Fibroblast of pulmonary artery (primary cell): Measurements from ENCODE around the gene HSPB1.
"Not testable (repeated sequence)": the region's sequence is repeated elsewhere in the genome, so short reads cannot be mapped to it uniquely, and the experiment has no call there.

Source experiments
- DNase-seq: peaks from one replicate; pipeline ENCODE4 v3.0.0-alpha.2; 2010; ENCODE audit warnings: low read depth
- H3K4me3 ChIP-seq: replicated peaks from 2 replicates; pipeline ENCODE4 v1.5.1; 2011; ENCODE audit warnings: low read depth, mild to moderate bottlenecking, control low read depth, low read length, moderate library complexity
- TF ChIP-seq, protein P1 (sequence below): IDR thresholded peaks from 2 replicates; pipeline ENCODE4 v1.5.1; 2011; ENCODE audit warnings: mild to moderate bottlenecking, control low read depth, low read length, inconsistent platforms; ENCODE audit errors: missing control alignments

Gene HSPB1

DNA sequence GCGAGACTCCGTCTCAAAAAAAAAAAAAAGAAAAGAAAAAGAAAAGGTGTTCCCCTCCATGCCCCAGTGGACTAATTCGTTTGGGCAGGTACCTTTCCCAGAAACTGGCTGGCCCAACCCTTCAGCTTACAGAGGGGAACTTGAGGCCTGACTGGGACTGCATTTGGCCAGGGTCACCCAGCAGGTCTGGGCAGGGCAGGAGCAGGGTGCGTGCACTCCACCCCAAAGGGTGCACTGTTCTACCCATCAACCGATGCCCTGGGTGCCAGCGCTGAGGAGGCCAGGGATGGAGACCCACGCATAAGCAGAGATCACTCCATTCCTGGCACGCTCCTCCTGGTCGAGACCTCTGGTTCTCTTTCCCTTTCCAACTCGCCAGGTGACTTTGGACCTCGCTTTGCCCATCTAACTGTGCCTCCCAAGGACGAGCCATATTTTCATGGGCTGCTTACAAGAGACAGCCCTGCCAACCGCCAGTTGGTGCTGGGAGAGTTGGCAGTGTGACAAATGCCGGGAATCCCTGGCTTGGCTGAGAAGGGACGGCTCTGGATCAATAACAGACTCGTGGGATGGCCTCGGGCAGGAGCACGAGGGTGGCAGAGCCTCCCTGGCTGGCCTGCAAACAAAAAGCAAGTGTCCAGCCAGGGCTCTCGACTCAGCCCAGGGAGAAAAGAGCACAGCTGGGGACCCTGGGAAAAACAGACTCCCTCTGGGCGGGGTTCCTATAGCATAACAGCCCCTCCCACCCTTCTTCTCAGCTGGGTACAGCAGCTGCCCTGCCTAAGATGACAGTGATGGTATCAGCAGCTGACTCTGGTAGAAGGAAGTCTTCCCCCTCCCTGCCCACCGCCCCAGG is 7.9 kb downstream of the HSPB1 start:
- no peak overlapping the region for H3K4me3 ChIP-seq
- TF ChIP-seq, protein P1, sequence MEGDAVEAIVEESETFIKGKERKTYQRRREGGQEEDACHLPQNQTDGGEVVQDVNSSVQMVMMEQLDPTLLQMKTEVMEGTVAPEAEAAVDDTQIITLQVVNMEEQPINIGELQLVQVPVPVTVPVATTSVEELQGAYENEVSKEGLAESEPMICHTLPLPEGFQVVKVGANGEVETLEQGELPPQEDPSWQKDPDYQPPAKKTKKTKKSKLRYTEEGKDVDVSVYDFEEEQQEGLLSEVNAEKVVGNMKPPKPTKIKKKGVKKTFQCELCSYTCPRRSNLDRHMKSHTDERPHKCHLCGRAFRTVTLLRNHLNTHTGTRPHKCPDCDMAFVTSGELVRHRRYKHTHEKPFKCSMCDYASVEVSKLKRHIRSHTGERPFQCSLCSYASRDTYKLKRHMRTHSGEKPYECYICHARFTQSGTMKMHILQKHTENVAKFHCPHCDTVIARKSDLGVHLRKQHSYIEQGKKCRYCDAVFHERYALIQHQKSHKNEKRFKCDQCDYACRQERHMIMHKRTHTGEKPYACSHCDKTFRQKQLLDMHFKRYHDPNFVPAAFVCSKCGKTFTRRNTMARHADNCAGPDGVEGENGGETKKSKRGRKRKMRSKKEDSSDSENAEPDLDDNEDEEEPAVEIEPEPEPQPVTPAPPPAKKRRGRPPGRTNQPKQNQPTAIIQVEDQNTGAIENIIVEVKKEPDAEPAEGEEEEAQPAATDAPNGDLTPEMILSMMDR: no peak

DNA sequence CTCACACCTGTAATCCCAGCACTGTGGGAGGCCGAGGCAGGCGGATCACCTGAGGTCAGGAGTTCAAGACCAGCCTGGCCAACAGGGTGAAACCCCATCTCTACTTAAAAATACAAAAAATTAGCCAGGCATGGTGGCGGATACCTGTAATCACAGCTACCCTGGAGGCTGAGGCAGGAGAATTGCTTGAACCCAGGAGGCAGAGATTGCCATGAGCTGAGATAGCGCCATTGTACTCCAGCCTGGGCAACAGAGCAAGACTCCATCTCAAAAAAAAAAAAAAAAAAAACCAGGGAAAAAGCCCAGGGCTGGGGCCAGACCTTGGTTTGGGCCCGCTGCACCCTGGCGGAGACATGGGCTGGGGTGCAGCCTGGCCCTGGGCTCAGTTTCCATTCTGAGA is 9.4 kb downstream of the HSPB1 start:
- H3K4me3 ChIP-seq, DNase-seq: not testable (repeated sequence)

More for the DNA sequence above, 7.9 kb downstream of the HSPB1 start:
- no peak for DNase-seq

DNA sequence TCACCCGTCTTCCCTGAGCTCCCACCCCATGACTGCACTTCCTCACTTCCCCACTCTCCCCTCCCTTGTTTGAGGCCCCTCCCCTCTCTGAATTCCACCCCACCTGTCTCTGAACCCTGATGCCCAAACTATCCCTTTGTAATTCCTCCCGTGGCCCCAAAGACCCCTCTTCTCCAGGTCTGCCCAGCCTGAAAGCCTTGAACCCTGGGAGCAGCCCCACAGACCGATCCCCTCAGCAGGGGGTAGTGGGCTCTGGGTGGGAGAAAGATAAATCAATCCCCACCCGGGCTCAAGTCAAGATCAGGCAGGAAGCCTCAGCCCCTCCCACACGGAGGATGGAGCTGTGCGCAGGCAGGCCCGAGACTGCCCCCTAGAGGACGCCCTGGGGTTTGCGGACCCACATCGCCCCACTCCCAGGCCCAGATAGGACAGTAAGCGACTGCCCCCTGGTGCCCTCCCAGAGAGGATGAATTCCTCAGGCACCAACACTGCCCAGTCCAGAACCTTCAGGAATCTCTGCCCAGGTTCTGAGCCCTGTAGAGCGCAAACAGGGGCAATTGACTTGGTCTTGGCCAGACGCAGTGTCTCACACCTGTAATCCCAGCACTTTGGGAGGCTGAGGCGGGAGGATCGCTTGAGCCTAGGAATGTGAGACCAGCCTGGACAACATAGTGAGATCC is 11.7 kb downstream of the HSPB1 start:
- TF ChIP-seq, protein P1: no peak
- DNase-seq: peak; percentile 95

DNA sequence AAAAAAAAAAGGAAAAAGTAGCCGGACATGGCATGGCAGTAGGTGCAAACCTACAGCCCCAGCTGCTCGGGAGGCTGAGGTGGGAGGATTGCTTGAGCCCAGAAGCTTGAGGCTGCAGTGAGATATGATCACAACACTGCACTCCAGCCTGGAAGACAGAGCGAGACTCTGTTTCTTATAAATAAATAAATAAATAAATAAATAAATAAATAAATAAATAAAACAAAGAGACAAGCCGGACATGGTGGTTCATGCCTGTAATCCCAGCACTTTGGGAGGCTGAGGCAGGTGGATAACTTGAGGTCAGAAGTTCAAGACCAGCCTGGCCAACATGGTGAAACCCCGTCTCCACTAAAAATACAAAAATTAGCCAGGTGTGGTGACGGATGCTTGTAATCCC is 12.3 kb downstream of the HSPB1 start:
- not testable (repeated sequence) for H3K4me3 ChIP-seq, DNase-seq

More for the DNA sequence above, 11.7 kb downstream of the HSPB1 start:
- H3K4me3 ChIP-seq: no peak overlapping the region

DNA sequence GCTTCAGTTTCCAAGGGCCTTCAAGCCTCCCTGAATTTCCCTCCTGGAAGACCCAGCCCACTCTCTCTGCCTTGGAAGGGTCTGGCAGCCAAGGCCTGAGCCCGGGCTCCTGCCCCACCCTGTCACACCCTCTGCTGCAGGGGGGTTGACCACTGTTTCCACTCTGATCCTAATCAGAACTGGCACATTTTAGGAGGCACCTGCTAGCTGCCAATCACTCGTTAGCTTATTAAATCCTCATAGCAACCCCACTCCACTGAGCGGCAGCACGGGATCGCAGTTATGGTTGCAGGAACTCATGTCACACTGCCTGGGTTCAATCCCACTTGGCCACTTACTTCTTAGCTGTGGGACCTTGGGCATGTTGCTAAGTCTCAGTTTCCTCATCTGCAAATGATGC is 12.9 kb downstream of the HSPB1 start:
- no peak overlapping the region for H3K4me3 ChIP-seq
- TF ChIP-seq, protein P1: no peak
- DNase-seq: no peak

DNA sequence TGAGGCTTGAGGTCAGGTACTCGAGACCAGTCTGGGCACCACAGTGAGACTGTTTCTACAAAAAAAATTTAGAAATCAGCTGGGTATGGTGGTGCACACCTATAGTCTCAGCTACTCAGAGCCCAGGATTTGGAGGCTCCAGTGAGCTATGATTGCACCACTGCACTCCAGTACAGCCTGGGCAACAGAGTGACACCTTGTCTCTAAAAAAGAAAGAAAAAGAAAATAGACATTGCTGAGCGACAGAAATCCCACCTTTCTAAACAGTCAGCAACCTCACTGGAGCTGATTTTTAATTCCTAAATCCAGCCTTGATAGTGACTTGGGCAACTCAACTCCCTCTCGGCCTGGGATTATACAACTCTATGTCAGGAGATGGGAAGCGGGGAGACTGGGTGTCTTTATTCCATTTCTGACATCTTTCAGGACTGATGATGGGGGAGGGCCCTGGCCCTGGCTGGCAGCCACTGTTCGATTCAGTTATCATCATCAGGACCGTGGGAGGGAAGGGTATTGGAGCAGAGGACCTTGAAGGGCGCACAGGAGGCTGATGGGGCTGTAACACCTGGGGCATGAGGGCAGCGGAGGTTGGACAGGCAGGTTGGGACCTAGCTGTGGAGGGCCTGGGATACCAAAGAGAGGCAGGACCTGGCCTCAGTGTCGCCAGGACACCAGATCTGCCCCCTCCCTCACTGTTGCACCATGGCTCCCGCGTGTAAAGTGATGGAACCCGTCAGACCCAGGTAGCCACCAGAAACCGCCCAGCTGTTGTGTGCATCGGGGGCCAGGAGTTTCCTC is 14.7 kb downstream of the HSPB1 start:
- peak overlapping the region; percentile 83 for H3K4me3 ChIP-seq
- TF ChIP-seq, protein P1: no peak
- DNase-seq: no peak

DNA sequence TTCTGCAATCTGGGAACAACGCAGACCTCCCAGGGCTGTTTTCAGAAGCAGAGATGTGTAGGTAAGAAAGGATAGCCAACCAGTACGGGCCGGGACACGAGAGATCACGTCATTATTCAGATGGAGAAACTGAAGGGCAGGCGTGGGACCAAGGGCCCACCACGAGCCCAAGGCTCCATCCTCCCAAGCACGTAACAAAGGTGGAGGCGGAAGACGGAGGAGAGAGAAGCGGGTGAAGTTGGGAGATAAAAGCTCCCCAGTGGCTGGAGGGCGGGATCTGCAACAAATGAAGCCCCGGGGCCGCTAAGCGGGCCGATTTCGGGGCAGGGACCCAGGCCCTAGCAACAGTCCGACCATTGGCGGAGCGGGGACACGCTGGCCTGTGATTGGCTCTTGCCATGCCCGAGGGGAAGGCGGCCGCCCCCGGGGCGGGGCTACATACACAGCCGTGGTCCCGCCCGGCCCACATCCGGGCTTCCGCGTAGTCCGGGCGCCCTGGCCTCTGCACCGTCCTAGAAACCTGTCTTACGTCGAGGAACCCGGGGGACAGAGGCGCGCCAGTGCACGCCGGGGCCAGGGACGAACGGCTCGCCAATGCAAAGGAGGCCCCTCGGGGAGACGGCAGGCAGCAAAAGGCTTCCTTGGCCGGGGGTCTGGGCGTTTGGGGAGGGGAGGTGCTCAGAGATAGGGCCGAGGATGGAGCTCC is 15.5 kb downstream of the HSPB1 start:
- TF ChIP-seq, protein P1: no peak
- peak; percentile 96 for DNase-seq
- H3K4me3 ChIP-seq: peak overlapping the region; percentile 83
